GM21737 (cell line): ENCODE results near the gene KRTAP10-1.
"Not testable (repeated sequence)": the region's sequence is repeated elsewhere in the genome, so short reads cannot be mapped to it uniquely, and the experiment has no call there.

ENCODE experiments used
- ATAC-seq: cut with Tn5 transposase; IDR thresholded peaks from one replicate; pipeline ENCODE4 v1.9.1; 2021; ENCODE audit warnings: mild to moderate bottlenecking, moderate library complexity; ENCODE audit not compliant: unreplicated experiment

The KRTAP10-1 gene, protein sequence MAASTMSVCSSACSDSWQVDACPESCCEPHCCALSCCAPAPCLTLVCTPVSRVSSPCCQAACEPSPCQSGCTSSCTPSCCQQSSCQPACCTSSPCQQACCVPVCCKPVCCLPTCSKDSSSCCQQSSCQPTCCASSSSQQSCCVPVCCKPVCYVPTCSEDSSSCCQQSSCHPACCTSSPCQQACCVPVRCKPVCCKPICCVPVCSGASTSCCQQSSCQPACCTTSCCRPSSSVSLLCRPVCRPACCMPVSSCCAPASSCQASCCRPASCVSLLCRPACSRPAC

DNA sequence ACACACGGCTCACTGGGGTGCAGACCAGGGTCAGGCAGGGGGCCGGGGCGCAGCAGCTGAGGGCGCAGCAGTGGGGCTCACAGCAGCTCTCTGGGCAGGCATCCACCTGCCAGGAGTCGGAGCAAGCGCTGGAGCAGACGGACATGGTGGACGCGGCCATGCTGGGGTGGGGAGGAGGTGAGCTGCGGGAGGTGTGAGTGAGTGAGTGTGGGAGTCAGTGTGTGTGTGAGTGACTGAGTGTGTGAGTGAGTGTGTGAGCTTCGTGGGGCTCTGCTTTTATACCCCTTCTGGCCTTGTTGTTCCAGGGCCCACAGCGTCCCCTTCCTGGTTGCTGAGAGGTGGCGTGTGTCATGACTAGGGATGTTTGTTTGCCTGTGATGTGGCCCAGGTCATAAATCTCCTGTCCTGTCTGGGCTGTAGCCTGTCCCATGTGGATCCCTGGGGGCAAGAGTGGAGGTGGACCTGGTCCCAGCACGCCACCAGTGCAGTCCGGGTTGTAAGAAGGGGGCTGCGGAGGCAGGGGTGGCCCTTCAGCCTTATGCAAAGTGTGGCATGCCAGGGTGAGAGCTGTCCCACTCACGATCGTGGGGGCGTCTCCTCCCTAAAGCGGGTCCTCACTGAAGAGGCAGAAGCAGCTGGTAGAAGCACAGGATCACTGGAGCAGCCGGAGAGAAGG lies at the start of gene KRTAP10-1:
TSS of gene KRTAP10-1 (minus strand) at position 205 of the 676 bp plus-strand sequence. CDS start at position 160, 45 bp downstream.
- ATAC-seq: no peak

DNA sequence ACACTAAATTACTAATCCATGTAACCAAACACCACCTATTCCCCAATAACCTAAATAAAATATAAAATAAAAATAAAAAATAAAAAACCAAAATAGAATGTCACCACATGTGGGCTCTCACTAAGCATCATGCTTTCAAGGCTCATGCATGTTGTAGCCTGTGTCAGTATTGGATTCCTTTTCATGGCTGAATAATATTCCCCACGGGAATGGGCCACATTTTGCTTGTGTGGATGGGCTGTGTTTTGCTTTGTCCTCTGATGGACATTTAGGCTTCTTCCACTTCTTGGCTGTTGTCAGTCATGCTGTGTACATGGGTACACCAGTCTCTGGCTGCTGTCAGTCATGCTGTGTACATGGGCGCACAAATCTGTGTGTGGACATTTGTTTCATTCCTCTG lies 49.1 kb upstream of the KRTAP10-1 start:
- no peak for ATAC-seq

DNA sequence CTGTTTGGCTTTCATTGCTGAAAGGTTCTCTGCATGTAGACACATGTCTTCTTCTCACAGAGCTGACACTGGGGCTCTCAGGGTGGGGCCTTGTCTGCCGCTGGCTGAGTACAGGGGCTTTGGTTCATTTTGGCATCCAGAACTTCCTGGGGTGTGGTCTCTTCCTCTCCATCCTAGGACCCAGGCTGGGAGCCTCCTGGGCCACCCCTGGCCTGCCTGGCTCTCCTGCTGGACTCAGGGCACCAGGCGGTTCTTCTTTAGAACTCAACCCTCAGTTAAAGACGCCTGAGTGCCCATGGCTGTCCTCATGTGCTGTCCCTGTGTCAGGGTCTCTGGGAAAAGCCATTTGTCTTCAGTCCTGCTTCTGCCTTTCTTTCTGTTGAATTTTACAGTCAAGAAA lies 45.9 kb upstream of the KRTAP10-1 start:
- no peak for ATAC-seq

DNA sequence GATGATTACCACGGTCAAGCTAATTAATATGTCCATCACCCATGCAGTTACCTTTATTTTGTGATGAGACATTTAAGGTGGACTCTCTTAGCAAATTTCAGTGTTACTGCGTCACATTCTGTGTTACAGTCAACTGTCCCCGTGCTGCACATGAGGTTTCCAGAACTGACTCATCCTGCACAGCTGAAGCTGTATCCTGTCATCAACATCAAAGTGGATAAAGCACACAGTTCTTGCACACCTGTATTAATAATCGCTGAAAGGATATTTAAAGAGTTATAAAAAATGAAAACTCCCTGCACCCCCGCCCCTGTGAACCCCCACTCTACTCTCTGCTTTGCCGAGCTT lies 43.8 kb upstream of the KRTAP10-1 start:
- no peak for ATAC-seq

DNA sequence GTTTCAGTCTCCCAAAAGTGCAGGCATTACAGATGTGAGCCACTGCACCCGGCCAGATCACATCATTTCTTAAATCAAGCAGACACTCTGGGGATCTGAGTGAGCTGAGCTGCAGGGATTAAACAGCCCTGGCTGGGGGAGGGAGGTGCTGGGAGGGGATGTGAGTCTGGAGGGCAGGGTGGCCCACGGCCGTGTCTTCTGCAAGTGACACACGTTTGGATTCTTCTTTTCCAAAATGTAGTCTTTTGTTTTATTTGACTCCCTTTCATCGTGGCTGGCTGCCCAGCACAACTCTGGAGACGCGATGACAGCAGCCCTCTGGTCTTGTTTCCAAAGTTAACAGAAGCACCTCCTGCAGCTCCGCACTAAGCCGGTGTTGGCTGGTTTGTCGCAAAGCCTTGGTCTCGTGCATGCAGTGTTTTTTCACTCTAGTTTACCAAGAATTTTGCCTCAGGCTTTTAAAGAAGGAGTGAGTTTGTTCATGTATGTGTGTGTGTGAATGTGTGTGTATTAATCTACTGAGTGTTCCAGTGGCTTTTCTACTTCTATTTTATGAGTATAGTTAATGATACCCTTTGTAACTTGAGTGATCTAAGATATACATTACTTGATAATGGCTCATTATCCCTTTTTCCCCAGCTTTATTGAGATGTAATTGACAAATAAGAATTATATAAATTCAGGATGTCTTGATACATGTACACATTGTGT lies 43.2 kb upstream of the KRTAP10-1 start:
- ATAC-seq: no peak

DNA sequence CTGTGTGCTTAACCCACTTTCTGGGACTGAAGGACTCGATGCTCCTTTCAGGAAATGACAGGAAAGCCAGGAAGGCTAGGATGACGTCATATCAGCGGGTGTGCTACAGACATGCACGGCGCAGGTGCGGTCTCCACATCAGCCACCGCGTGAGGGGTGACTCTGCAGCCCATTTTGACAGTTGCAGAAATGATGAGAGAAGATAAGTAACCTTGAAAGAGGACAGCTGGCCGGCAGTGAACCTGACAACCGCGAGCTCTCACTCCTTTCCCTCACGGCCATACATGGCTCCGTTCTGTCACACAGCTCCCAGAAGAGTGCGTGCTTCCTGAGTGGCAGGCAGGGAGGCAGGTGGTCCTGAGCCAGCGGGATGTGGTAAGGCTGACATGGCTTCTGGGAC lies 42.1 kb upstream of the KRTAP10-1 start:
- no peak for ATAC-seq

DNA sequence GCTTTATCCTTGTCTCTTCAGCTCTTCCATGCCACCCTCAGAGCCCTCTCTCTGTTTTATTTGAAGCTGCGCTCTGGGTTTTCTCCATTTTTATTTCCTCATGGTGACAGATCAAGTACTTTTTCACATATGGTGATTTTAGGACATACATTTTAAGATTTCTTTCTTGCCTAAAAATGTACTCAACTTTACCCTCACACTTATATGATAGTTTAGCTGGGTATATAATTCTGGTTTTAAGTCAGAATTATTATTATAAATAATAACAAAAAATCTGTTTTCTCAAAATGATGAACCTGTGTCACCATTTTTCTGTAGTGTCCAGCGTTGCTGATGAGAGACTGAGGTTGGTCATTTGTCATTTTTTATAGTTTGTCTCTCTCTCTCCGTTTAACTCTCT lies 41.2 kb upstream of the KRTAP10-1 start:
- no peak for ATAC-seq

DNA sequence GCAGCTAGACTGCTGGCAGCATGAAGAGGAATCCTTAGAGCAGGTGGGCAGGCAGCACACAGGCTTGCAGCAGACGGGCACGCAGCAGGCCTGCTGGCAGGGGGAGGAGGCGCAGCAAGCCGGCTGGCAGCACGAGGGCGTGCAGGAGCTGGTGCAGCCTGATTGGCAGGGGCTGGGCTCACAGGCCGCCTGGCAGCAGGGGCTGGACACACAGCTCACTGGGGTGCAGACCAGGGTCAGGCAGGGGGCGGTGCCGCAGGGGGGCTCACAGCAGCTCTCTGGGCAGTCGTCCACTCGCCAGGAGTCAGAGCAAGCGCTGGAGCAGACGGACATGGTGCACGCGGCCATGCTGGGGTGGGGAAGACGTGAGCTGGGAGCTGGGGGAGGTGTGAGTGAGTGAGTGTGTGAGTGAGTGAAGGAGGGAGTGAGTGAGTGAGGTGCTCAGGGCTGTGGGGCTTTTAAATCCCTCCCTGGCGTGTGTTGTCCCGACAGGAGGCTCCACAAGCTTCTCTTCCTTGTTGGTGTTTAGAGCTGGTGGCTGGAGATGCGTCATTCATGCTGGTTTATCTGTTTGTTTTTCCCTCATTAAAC lies 40.3 kb upstream of the KRTAP10-1 start, which contains the start of gene KRTAP10-5:
TSS of gene KRTAP10-5 (minus strand) at position 374 of the 591 bp plus-strand sequence. CDS start at position 348, 26 bp downstream.
- ATAC-seq: not testable (repeated sequence)

DNA sequence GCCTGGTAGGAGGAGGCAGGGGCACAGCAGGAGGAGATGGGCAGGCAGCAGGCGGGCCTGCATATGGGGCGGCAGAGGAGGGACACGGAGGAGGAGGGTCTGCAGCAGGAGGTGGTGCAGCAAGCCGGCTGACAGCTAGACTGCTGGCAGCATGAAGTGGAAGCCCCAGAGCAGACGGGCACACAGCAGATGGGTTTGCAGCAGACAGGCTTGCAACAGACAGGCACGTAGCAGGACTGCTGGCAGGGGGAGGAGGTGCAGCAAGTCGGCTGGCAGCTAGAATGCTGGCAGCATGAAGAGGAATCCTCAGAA lies 39.8 kb upstream of the KRTAP10-1 start:
- ATAC-seq: no peak

DNA sequence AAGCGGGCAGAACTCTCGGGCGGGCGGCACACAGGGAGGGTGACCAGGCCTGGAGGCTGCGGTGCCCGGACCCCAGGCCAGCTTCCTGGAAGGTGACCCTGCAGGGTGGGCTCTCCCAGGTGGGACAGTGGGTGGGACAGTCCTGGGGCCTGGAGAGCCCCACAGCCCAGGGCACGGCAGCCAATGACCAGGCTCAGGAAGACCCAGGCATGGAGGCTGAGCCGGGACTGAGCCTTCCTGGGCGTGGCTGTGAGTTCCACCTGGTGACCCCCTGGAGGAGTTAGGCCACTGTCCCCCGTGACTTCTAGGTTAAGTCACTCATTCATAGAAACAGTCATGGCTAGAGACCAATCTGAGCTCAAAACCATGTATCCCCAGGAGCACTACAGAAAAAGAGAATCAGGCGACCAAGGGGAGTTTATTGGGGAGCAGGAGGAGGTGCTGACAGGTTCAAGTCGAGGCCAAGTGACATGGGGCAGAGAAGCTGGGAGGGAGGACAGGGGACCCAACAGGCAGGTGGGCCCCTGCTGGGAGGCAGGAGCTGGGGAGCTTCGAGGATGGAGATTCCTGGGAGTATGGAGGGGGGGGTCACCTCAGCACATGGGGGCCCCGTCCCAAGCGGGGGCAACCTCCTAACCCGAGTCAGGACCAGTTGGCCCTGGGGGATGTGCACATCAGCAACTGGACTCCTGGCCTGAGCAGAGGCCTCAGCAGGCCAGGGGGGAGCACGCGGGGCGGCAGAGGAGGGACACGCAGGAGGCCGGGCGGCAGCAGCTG lies 39.2 kb upstream of the KRTAP10-1 start:
- no peak for ATAC-seq

DNA sequence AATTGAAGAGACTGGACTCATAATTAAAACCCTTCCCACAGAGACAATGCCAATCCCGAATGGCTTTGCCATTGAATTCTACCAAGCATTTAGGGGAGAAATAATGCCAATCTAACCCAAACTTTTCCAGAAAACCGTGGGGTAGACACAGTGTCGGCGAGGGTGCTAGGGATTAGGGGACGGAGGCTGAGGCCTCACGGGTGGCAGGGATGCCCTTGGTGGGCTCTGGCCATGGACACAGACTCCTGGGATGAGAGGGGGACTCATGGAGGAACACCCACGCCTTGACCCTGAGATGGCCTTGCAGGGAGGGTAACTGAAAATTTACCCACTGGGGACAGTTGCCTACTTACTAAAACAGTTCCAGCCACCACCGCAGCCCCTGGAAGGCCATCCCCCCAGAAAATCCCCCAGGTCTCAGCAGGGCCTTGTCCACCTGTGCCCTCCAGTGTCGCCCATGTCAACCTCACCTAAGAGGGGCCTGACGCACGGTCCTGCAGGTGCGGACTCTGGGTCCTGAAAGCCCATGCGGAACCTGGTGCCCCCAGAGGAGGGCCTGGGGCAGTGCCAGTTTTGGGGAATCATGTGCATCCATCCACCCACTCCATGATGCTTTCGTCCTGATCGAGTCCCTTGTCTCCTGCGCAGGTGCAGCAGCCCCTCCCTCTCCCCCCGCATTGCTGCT lies 38.5 kb upstream of the KRTAP10-1 start:
- no peak for ATAC-seq

DNA sequence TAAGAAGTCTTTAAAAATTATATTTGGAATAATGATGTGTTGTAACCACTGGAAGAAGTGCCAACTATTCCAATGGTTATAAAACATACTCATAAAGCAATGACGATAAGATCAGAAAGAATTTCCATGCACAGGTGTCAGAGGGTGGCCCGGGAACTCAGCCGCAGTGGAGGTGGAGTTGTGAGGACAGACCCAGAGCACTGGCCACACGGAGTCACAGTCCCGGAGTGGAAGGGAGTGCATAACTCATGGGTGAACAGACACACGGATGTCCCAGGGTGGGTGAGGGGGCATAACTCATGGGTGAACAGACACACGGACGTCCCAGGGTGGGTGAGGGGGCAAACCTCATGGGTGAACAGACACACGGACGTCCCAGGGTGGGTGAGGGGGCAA lies 36.0 kb upstream of the KRTAP10-1 start:
- no peak for ATAC-seq

DNA sequence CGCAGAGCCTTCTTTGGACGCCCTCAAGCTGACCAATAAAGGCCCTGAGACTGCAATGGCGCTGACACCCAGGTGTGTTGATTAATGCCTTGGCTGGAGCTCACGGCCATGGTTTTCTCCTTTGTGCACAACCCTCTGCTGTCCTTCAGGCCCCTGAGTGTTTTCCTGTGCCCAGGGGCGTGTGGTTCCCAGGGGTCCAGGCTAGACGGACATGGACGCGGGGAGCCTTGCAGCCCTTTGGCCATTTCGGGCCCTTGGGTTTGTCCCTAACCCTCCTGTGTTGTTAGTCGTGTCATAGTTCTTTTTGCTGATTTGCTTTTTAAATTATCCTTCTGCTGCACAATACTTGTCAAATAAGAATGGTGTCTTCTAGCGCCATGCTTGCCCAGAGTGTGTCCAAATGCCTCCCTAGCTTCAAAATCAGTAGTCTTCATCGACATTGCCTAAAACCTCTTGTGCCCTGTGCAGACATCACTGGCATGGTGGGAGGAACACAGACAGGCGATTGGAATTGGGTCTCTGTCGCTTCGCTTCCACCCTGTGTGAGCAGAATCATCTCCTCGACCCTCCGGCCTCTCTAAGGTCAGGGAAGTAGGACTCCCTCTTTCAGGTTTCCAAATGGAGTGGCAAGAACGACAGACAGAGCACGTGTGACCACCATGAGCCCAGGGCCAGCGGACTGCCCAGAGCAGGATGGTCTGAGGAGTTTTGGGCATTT lies 35.5 kb upstream of the KRTAP10-1 start:
- no peak for ATAC-seq

DNA sequence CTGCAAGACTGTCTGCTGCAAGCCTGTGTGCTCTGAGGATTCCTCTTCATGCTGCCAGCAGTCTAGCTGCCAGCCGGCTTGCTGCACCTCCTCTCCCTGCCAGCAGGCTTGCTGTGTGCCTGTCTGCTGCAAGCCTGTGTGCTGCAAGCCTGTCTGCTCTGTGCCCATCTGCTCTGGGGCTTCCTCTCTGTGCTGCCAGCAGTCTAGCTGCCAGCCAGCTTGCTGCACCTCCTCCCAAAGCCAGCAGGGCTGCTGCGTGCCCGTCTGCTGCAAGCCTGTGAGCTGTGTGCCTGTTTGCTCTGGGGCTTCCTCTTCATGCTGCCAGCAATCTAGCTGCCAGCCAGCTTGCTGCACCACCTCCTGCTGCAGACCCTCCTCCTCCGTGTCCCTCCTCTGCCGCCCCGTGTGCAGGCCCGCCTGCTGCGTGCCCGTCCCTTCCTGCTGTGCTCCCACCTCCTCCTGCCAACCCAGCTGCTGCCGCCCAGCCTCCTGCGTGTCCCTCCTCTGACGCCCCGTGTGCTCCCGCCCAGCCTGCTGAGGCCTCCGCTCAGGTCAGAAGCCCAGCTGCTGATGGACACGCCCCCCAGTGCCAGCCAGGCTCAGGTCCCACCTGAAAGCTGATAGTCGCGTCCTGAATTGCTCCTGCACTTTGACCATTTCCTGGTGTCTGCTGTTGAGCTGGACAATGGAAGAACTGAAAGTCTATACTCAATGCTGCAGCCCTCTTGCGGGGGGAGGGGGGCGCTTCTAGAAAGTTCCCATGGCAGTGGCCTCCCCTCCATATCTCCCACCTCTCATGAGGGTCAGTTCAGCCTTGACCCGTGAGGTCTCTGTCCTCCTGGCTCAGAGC lies 34.7 kb upstream of the KRTAP10-1 start:
- no peak for ATAC-seq

DNA sequence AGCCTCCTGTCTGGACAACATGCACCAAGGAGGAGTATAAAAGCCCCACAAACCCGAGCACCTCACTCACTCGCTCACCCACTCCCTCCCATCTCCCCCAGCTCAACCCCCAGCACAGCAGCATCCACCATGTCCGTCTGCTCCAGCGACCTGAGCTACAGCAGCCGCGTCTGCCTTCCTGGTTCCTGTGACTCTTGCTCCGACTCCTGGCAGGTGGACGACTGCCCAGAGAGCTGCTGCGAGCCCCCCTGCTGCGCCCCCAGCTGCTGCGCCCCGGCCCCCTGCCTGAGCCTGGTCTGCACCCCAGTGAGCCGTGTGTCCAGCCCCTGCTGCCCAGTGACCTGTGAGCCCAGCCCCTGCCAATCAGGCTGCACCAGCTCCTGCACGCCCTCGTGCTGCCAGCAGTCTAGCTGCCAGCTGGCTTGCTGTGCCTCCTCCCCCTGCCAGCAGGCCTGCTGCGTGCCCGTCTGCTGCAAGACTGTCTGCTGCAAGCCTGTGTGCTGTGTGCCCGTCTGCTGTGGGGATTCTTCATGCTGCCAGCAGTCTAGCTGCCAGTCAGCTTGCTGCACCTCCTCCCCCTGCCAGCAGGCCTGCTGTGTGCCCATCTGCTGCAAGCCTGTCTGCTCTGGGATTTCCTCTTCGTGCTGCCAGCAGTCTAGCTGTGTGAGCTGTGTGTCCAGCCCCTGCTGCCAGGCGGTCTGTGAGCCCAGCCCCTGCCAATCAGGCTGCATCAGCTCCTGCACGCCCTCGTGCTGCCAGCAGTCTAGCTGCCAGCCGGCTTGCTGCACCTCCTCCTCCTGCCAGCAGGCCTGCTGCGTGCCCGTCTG lies 33.8 kb upstream of the KRTAP10-1 start, which contains the start of gene KRTAP10-4:
TSS of gene KRTAP10-4 (plus strand) at position 100 of the 827 bp plus-strand sequence. CDS start at position 130, 30 bp downstream.
- ATAC-seq: not testable (repeated sequence)

DNA sequence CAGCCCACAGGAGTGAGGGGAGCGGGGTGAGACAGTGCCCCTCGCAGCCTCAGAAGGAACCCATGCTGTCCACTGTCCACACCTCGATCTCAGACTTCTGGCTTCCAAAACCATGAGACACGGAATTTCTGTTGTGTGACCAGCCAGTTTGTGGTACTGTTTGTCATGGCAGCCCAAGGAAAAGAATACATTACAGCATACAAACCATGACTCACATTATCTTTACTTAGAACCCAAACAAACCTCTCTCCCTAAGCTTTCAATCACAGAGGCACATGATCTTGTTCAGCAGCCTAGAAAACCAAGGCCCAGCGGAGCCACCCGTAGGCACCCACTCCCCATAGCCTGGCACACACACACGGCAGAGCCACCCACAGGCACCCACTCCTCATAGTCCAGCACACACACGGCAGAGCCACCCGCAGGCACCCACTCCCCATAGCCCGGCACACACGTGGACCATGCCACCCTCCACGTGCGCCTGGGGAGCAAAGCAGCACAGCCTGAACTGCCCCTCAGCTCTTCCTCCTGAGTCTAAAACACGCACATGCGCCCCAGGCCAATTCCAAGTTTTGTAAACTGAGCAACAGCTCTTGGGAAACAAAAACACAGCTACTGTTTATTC lies 33.1 kb upstream of the KRTAP10-1 start:
- no peak for ATAC-seq
